Lower leg skin (tissue), 3 donors: ENCODE results near the gene BICC1.

Experiments
- CTCF ChIP-seq, 3 donors: fragments of 450-650 bp; IDR thresholded peaks; one replicate each; pipeline ENCODE4 v1.5.1; 2016; ENCODE audit warnings: antibody characterized with exemption in 3 of 3, mild to moderate bottlenecking in 3 of 3, moderate library complexity in 2 of 3
- POLR2A ChIP-seq, 2 donors: fragments of 450-650 bp; IDR thresholded peaks; one replicate each; pipeline ENCODE4 v1.6.1; 2016 to 2017; ENCODE audit warnings: antibody characterized with exemption in 2 of 2, mild to moderate bottlenecking in 1 of 2, moderate library complexity in 1 of 2

GRCh38 chr10:58838561-58839208 is 326.0 kb downstream of the BICC1 start:
- TF ChIP-seq CTCF (IDR thresholded peaks at IDR 0.05) = no peak
- TF ChIP-seq POLR2A (IDR thresholded peaks at IDR 0.05) = no peak
